GM18873 (cell line): ENCODE data around the gene SLC22A12.

ENCODE experiments used
- ATAC-seq: cut with Tn5 transposase; IDR thresholded peaks from one replicate; pipeline ENCODE4 v1.9.1; 2021; ENCODE audit warnings: mild to moderate bottlenecking, moderate library complexity, moderate number of reproducible peaks; ENCODE audit not compliant: unreplicated experiment, low FRiP score

SLC22A12 gene

GRCh38 chr11:64642871-64643255, 51.8 kb downstream of the SLC22A12 start:
- no peak for ATAC-seq

GRCh38 chr11:64643256-64643881, 52.3 kb downstream of the SLC22A12 start:
- no peak for ATAC-seq

- no peak for ATAC-seq
Observed at GRCh38 chr11:64643920-64644646, 53.1 kb downstream of the SLC22A12 start.

- no peak for ATAC-seq
Observed at GRCh38 chr11:64644647-64645275, 53.7 kb downstream of the SLC22A12 start.

GRCh38 chr11:64647019-64647779, 56.2 kb downstream of the SLC22A12 start:
- no peak for ATAC-seq

- no peak for ATAC-seq
Observed at GRCh38 chr11:64648551-64648950, 57.5 kb downstream of the SLC22A12 start.

GRCh38 chr11:64649291-64649697, 58.3 kb downstream of the SLC22A12 start:
- ATAC-seq: no peak

GRCh38 chr11:64650923-64651523, 60.0 kb downstream of the SLC22A12 start:
- no peak for ATAC-seq
